WI38 (cell line): Measurements from ENCODE around the gene ROCK2.

Experiments used
- H3K4me3 ChIP-seq: 2 replicates; pipeline ENCODE4 v1.5.1; 2011; ENCODE audit warnings: low read depth, mild to moderate bottlenecking, control low read depth, low read length
- TF ChIP-seq, protein P1 (sequence below): IDR thresholded peaks from 2 replicates; pipeline ENCODE4 v1.5.1; 2012; ENCODE audit warnings: low read depth, mild to moderate bottlenecking, control low read depth, low read length

ROCK2 gene

GRCh38 chr2:11305958-11306357, 38.5 kb downstream of the ROCK2 start:
- H3K4me3 ChIP-seq: no peak overlapping the region
- TF ChIP-seq, protein P1, sequence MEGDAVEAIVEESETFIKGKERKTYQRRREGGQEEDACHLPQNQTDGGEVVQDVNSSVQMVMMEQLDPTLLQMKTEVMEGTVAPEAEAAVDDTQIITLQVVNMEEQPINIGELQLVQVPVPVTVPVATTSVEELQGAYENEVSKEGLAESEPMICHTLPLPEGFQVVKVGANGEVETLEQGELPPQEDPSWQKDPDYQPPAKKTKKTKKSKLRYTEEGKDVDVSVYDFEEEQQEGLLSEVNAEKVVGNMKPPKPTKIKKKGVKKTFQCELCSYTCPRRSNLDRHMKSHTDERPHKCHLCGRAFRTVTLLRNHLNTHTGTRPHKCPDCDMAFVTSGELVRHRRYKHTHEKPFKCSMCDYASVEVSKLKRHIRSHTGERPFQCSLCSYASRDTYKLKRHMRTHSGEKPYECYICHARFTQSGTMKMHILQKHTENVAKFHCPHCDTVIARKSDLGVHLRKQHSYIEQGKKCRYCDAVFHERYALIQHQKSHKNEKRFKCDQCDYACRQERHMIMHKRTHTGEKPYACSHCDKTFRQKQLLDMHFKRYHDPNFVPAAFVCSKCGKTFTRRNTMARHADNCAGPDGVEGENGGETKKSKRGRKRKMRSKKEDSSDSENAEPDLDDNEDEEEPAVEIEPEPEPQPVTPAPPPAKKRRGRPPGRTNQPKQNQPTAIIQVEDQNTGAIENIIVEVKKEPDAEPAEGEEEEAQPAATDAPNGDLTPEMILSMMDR: no peak

GRCh38 chr2:11305338-11305737, 39.1 kb downstream of the ROCK2 start:
- H3K4me3 ChIP-seq: no peak overlapping the region
- TF ChIP-seq, protein P1: no peak

- TF ChIP-seq, protein P1: no peak
- no peak overlapping the region for H3K4me3 ChIP-seq
Observed at GRCh38 chr2:11304476-11304875, 40.0 kb downstream of the ROCK2 start.

GRCh38 chr2:11303290-11304013, 41.0 kb downstream of the ROCK2 start:
- TF ChIP-seq, protein P1: no peak
- no peak overlapping the region for H3K4me3 ChIP-seq

GRCh38 chr2:11299439-11299838, 45.0 kb downstream of the ROCK2 start:
- no peak overlapping the region for H3K4me3 ChIP-seq
- TF ChIP-seq, protein P1: no peak

DNA sequence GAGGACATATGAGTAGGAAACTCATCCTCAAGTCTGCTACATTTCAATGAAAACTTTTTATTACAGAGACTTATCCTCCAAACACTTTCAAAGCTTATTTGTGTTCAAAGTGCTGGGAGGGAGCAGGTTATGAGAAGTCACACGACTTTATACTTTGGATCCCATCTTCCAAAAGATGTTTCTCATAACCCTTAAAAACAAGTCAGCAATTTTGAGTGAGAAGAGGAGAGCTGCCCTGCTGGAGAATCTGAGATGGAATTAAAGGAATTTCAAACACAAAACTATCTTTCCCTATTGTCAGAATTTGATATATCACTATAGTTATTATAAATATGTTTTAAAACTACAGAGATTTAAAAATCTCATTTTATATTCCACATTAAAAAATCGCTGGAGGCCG, 45.8 kb downstream of the ROCK2 start:
- TF ChIP-seq, protein P1: no peak
- no peak overlapping the region for H3K4me3 ChIP-seq

DNA sequence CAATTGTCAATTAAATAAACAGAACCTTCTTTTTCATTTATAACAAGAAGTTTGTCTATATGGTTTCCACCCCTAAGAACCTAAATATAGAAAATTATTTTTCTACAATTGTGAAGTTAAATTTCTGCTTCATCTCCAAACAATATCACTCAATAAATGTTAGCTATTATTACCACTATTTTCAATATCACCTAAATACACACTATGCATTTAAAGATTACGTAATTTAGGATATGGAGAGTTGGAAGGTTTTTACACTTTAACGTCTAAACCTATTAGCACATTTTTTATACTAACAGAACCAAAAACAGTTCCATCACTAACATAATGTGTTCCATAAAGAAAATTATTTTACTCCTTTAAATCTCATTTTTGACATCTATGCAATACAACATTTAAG, 48.0 kb downstream of the ROCK2 start:
- TF ChIP-seq, protein P1: no peak
- H3K4me3 ChIP-seq: no peak overlapping the region
